ENCODE measurements around the gene IL1RL2. TPM values are rescaled to one million over a fixed set of nuclear protein-coding genes. Genes with fewer than 3 reads are reported as not detected.

IL1RL2 gene
- total RNA-seq, 1 donor: 0.31 TPM

- no peaks in the 10 kb centered on the region for H3K9me3 ChIP-seq (ENCODE audit: low read depth, low read length)
- H3K4me3 ChIP-seq (ENCODE audit: low read length): no peak overlapping the region
- no peaks in the 10 kb centered on the region for H3K4me1 ChIP-seq (ENCODE audit: insufficient read depth, low read length)
- peaks cover 2% of the 10 kb centered on the region for H3K27me3 ChIP-seq (ENCODE audit: insufficient read depth, low read length)
Observed at GRCh38 chr2:102204638-102205037, 17.8 kb downstream of the IL1RL2 start.

- H3K4me3 ChIP-seq (ENCODE audit: low read length): no peak overlapping the region
- H3K4me1 ChIP-seq (ENCODE audit: insufficient read depth, low read length): no peaks in the 10 kb centered on the region
- H3K27me3 ChIP-seq (ENCODE audit: insufficient read depth, low read length): peaks cover 2% of the 10 kb centered on the region
- no peaks in the 10 kb centered on the region for H3K9me3 ChIP-seq (ENCODE audit: low read depth, low read length)
Observed at GRCh38 chr2:102206666-102207341, 20.0 kb downstream of the IL1RL2 start.

- H3K27me3 ChIP-seq (ENCODE audit: insufficient read depth, low read length): peaks cover 2% of the 10 kb centered on the region
- H3K9me3 ChIP-seq (ENCODE audit: low read depth, low read length): no peaks in the 10 kb centered on the region
- no peak overlapping the region for H3K4me3 ChIP-seq (ENCODE audit: low read length)
- H3K4me1 ChIP-seq (ENCODE audit: insufficient read depth, low read length): no peaks in the 10 kb centered on the region
Observed at GRCh38 chr2:102208774-102209173, 22.0 kb downstream of the IL1RL2 start.

- no peaks in the 10 kb centered on the region for H3K4me1 ChIP-seq (ENCODE audit: insufficient read depth, low read length)
- peaks cover 2% of the 10 kb centered on the region for H3K27me3 ChIP-seq (ENCODE audit: insufficient read depth, low read length)
- no peak overlapping the region for H3K4me3 ChIP-seq (ENCODE audit: low read length)
- H3K9me3 ChIP-seq (ENCODE audit: low read depth, low read length): no peaks in the 10 kb centered on the region
Observed at GRCh38 chr2:102209474-102209873, 22.7 kb downstream of the IL1RL2 start.

GRCh38 chr2:102217032-102217431 lies 30.2 kb downstream of the IL1RL2 start:
- Histone ChIP-seq H3K27me3 (ENCODE audit: insufficient read depth, low read length) (no peaks in the 10 kb centered on the region), H3K4me1 (ENCODE audit: insufficient read depth, low read length) (peaks cover 4% of the 10 kb centered on the region), H3K4me3 (ENCODE audit: low read length) (no peak overlapping the region), H3K9me3 (ENCODE audit: low read depth, low read length) (peaks cover 21% of the 10 kb centered on the region)

GRCh38 chr2:102224824-102225739 lies 38.3 kb downstream of the IL1RL2 start:
- H3K4me1 ChIP-seq (ENCODE audit: insufficient read depth, low read length): peaks cover 27% of the 10 kb centered on the region
- no peaks in the 10 kb centered on the region for H3K27me3 ChIP-seq (ENCODE audit: insufficient read depth, low read length)
- H3K4me3 ChIP-seq (ENCODE audit: low read length): no peak overlapping the region

GRCh38 chr2:102226171-102226570 lies 39.3 kb downstream of the IL1RL2 start:
- H3K9me3 ChIP-seq (ENCODE audit: low read depth, low read length): no peaks in the 10 kb centered on the region
- peaks cover 27% of the 10 kb centered on the region for H3K4me1 ChIP-seq (ENCODE audit: insufficient read depth, low read length)
- no peak overlapping the region for H3K4me3 ChIP-seq (ENCODE audit: low read length)
- no peaks in the 10 kb centered on the region for H3K27me3 ChIP-seq (ENCODE audit: insufficient read depth, low read length)

More at GRCh38 chr2:102224824-102225739, 38.3 kb downstream of the IL1RL2 start:
- H3K9me3 ChIP-seq (ENCODE audit: low read depth, low read length): no peaks in the 10 kb centered on the region

- Histone ChIP-seq H3K27me3 (ENCODE audit: insufficient read depth, low read length) (no peaks in the 10 kb centered on the region), H3K4me3 (ENCODE audit: low read length) (no peak overlapping the region), H3K9me3 (ENCODE audit: low read depth, low read length) (no peaks in the 10 kb centered on the region), H3K4me1 (ENCODE audit: insufficient read depth, low read length) (peaks cover 27% of the 10 kb centered on the region)
Observed at GRCh38 chr2:102226612-102227391, 40.0 kb downstream of the IL1RL2 start.

- H3K27me3 ChIP-seq (ENCODE audit: insufficient read depth, low read length): no peaks in the 10 kb centered on the region
- H3K9me3 ChIP-seq (ENCODE audit: low read depth, low read length): no peaks in the 10 kb centered on the region
- peaks cover 27% of the 10 kb centered on the region for H3K4me1 ChIP-seq (ENCODE audit: insufficient read depth, low read length)
- H3K4me3 ChIP-seq (ENCODE audit: low read length): no peak overlapping the region
Observed at GRCh38 chr2:102229141-102229769, 42.4 kb downstream of the IL1RL2 start.

- Histone ChIP-seq H3K4me1 (ENCODE audit: insufficient read depth, low read length) (peaks cover 20% of the 10 kb centered on the region), H3K9me3 (ENCODE audit: low read depth, low read length) (no peaks in the 10 kb centered on the region), H3K4me3 (ENCODE audit: low read length) (no peak overlapping the region), H3K27me3 (ENCODE audit: insufficient read depth, low read length) (no peaks in the 10 kb centered on the region)
Observed at GRCh38 chr2:102230410-102230909, 43.6 kb downstream of the IL1RL2 start.

GRCh38 chr2:102233132-102233884 lies 46.5 kb downstream of the IL1RL2 start:
- Histone ChIP-seq H3K4me3 (ENCODE audit: low read length) (no peak overlapping the region), H3K9me3 (ENCODE audit: low read depth, low read length) (no peaks in the 10 kb centered on the region), H3K27me3 (ENCODE audit: insufficient read depth, low read length) (no peaks in the 10 kb centered on the region), H3K4me1 (ENCODE audit: insufficient read depth, low read length) (peaks cover 6% of the 10 kb centered on the region)

GRCh38 chr2:102235042-102235473 lies 48.2 kb downstream of the IL1RL2 start:
- Histone ChIP-seq H3K4me3 (ENCODE audit: low read length) (no peak overlapping the region), H3K27me3 (ENCODE audit: insufficient read depth, low read length) (no peaks in the 10 kb centered on the region)

GRCh38 chr2:102235491-102235890 lies 48.7 kb downstream of the IL1RL2 start:
- H3K4me3 ChIP-seq (ENCODE audit: low read length): no peak overlapping the region
- H3K4me1 ChIP-seq (ENCODE audit: insufficient read depth, low read length): peaks cover 15% of the 10 kb centered on the region
- no peaks in the 10 kb centered on the region for H3K27me3 ChIP-seq (ENCODE audit: insufficient read depth, low read length)
- H3K9me3 ChIP-seq (ENCODE audit: low read depth, low read length): no peaks in the 10 kb centered on the region

More at GRCh38 chr2:102235042-102235473, 48.2 kb downstream of the IL1RL2 start:
- Histone ChIP-seq H3K9me3 (ENCODE audit: low read depth, low read length) (no peaks in the 10 kb centered on the region), H3K4me1 (ENCODE audit: insufficient read depth, low read length) (peaks cover 10% of the 10 kb centered on the region)

- H3K4me3 ChIP-seq (ENCODE audit: low read length): no peak overlapping the region
- H3K27me3 ChIP-seq (ENCODE audit: insufficient read depth, low read length): no peaks in the 10 kb centered on the region
- H3K9me3 ChIP-seq (ENCODE audit: low read depth, low read length): no peaks in the 10 kb centered on the region
- H3K4me1 ChIP-seq (ENCODE audit: insufficient read depth, low read length): peaks cover 19% of the 10 kb centered on the region
Observed at GRCh38 chr2:102236132-102236531, 49.3 kb downstream of the IL1RL2 start.

Measured in mononuclear cell (primary cell).